ENCODE data around the gene SERPINB10. TPM values are rescaled to one million over a fixed set of nuclear protein-coding genes. Genes with fewer than 3 reads are reported as not detected.

Gene SERPINB10, protein sequence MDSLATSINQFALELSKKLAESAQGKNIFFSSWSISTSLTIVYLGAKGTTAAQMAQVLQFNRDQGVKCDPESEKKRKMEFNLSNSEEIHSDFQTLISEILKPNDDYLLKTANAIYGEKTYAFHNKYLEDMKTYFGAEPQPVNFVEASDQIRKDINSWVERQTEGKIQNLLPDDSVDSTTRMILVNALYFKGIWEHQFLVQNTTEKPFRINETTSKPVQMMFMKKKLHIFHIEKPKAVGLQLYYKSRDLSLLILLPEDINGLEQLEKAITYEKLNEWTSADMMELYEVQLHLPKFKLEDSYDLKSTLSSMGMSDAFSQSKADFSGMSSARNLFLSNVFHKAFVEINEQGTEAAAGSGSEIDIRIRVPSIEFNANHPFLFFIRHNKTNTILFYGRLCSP
- total RNA-seq = under 1 TPM in 1 of 2 donors, not detected in 1; 0.47 TPM

- no peaks in the 10 kb centered on the region for H3K4me1 ChIP-seq
- H3K36me3 ChIP-seq = no peaks in the 10 kb centered on the region
- no peak within 1 kb of the TSS for H3K4me3 ChIP-seq
- H3K9me3 ChIP-seq = no peaks in the 10 kb centered on the region
- H3K27ac ChIP-seq = no peak within 1 kb of the TSS
- no peak for DNase-seq (ENCODE audit: low spot score)
- TF ChIP-seq, protein P1, sequence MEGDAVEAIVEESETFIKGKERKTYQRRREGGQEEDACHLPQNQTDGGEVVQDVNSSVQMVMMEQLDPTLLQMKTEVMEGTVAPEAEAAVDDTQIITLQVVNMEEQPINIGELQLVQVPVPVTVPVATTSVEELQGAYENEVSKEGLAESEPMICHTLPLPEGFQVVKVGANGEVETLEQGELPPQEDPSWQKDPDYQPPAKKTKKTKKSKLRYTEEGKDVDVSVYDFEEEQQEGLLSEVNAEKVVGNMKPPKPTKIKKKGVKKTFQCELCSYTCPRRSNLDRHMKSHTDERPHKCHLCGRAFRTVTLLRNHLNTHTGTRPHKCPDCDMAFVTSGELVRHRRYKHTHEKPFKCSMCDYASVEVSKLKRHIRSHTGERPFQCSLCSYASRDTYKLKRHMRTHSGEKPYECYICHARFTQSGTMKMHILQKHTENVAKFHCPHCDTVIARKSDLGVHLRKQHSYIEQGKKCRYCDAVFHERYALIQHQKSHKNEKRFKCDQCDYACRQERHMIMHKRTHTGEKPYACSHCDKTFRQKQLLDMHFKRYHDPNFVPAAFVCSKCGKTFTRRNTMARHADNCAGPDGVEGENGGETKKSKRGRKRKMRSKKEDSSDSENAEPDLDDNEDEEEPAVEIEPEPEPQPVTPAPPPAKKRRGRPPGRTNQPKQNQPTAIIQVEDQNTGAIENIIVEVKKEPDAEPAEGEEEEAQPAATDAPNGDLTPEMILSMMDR (IDR thresholded peaks at IDR 0.05) = no peak
- H3K27me3 ChIP-seq = no peaks in the 10 kb centered on the region
Measured at GRCh38 chr18:63907664-63908063, at the start of gene SERPINB10. Gene SERPINB10, plus strand, starts transcription at chr18:63907958. Its CDS starts 7,553 bp downstream, at chr18:63915511.

DNA sequence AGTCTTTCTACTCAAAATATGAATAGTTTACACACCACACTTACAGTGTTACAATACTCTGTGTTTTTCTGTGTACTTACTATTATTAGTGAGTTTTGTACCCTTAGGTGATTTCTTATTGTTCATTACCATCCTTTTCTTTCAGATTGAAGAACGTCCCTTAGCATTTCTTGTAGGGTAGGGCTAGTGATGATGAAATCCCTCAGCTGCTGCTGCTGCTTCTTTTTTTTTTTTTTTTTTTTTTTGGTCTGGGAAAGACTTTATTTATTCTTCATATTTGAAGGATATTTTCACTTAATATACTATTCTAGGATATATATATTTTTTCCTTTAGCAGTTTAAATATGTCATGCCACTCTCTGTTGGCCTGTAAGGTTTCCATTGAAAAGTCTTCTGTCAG, 49.3 kb upstream of the SERPINB10 start:
- no peaks in the 10 kb centered on the region for H3K36me3 ChIP-seq
- TF ChIP-seq, protein P1 (IDR thresholded peaks at IDR 0.05) = no peak
- no peak overlapping the region for H3K27ac ChIP-seq
- no peaks in the 10 kb centered on the region for H3K27me3 ChIP-seq
- no peaks in the 10 kb centered on the region for H3K9me3 ChIP-seq
- no peaks in the 10 kb centered on the region for H3K4me1 ChIP-seq
- H3K4me3 ChIP-seq = no peak overlapping the region
- no peak for DNase-seq (ENCODE audit: low spot score)

- no peak overlapping the region for H3K4me3 ChIP-seq
- DNase-seq (ENCODE audit: low spot score) = no peak
- no peak overlapping the region for H3K27ac ChIP-seq
- H3K9me3 ChIP-seq = no peaks in the 10 kb centered on the region
- H3K36me3 ChIP-seq = no peaks in the 10 kb centered on the region
- TF ChIP-seq, protein P1 (IDR thresholded peaks at IDR 0.05) = no peak
- H3K27me3 ChIP-seq = no peaks in the 10 kb centered on the region
- H3K4me1 ChIP-seq = no peaks in the 10 kb centered on the region
Measured at GRCh38 chr18:63859781-63860475, 47.8 kb upstream of the SERPINB10 start.

DNA sequence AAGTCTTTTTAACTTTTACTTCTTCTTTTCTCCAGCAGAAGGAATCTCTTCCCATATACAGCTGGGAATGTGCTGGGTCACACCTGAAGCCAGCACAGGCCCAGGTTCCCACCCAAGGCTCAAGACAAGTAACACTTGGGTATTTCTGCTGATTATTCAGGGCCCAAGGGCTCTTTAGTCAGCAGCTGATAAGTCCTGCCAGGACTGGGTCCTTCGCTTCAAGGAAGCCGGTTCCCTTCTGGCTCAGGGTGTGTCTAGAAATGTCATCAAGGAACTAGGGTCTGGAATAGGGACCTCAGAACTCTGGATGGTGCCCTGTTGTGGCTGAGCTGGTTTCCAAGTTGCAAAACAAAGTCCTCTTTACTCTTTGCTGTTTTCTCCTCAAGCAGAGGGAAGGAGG, 47.2 kb upstream of the SERPINB10 start:
- Histone ChIP-seq H3K9me3 (no peaks in the 10 kb centered on the region), H3K36me3 (no peaks in the 10 kb centered on the region), H3K27me3 (no peaks in the 10 kb centered on the region), H3K27ac (no peak overlapping the region), H3K4me1 (no peaks in the 10 kb centered on the region), H3K4me3 (no peak overlapping the region)
- DNase-seq (ENCODE audit: low spot score) = no peak
- TF ChIP-seq, protein P1 (IDR thresholded peaks at IDR 0.05) = no peak

DNA sequence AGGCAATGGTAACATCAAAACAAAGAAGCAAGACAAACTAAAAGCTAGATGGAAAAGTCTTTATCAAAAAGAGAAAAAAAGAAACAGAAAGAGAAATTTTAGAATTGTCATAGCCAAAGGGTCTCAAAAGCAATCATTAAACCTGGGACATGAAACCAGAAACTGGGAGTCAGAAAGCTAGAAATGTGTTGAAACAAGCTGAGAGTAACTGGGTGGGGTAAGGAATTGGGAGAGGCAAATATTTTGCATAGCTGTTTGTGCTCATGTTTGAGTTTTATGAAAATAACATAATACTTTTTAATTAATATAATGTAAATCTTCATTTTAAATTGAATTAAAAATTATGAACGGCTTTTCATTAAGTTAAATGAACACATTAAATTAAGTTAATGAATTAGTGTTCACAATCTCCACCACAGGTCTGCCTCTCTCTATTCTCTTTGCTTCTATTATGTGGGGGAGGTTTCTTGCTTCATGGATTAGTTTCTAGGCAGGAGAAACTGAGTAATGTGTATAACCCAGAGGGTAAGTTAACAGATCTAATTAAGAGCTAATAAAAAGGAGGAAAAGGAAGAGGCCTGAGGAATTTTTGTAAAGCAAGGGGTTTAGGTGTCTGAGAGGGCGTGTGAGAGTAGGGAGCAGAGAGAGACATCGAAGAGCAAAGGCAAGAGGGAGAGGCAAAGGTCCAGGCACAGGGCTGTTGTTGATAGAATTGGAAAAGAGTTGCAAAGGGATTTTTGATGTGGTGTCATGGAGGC, 40.2 kb upstream of the SERPINB10 start:
- H3K4me3 ChIP-seq = no peak overlapping the region
- no peaks in the 10 kb centered on the region for H3K36me3 ChIP-seq
- H3K9me3 ChIP-seq = no peaks in the 10 kb centered on the region
- no peaks in the 10 kb centered on the region for H3K4me1 ChIP-seq
- no peaks in the 10 kb centered on the region for H3K27me3 ChIP-seq
- no peak overlapping the region for H3K27ac ChIP-seq
- TF ChIP-seq, protein P1 (IDR thresholded peaks at IDR 0.05) = no peak
- DNase-seq (ENCODE audit: low spot score) = no peak
